NCI-H226 (cell line): ENCODE data around the gene VASP.

ENCODE experiments used
- DNase-seq: peaks from one replicate; pipeline ENCODE4 v3.0.0-alpha.2; 2015

Gene VASP

GRCh38 chr19:45506989-45507871, at the start of gene VASP:
TSS of gene VASP (plus strand) at chr19:45507479. CDS start at chr19:45507772, 293 bp downstream.
- peak; percentile 92 for DNase-seq

DNA sequence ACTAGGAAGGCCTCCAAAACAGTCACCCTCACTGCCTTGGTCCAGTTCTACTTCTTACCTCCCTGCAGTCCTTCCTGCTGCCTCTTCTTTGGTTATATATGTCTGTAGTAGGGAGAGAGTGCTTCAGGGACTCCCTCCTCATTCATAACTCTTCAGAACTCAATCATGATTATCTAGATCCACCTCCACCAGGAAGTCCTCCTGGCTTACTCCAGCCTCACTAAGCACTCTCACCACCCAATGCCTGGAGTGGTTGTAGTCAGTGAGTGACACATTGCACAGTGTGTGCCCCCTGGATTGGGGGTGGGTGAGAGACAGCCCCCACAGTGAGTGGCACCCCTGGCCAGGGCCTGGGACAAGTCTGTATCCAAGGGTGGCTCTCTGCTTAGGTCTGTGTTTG, 49.5 kb upstream of the VASP start:
- no peak for DNase-seq

GRCh38 chr19:45460807-45461347, 46.4 kb upstream of the VASP start:
- DNase-seq = no peak

- no peak for DNase-seq
These were observed 45.1 kb upstream of the VASP start for GRCh38 chr19:45462174-45462573.

DNA sequence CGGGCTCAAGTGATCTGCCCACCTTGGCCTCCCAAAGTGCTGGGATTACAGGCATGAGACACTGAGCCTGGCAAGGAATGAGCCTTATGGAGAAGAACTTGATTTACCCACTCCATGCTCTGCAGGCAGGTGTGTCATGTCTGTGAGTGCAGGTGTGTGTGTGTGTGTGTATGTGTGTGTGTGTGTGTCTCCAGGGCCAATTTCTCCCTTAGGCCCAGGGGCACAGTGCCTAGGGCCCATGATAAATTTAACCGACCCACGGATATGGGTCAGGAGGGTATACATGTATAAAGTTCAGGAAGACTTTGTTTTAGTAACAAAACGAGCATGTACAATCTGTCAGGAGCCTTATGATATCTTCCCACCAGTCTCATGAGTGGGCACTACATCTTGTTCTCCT, 44.0 kb upstream of the VASP start:
- no peak for DNase-seq

GRCh38 chr19:45464274-45464673, 43.0 kb upstream of the VASP start:
- DNase-seq = no peak

- no peak for DNase-seq
These were observed 42.3 kb upstream of the VASP start for GRCh38 chr19:45464852-45465441.

DNA sequence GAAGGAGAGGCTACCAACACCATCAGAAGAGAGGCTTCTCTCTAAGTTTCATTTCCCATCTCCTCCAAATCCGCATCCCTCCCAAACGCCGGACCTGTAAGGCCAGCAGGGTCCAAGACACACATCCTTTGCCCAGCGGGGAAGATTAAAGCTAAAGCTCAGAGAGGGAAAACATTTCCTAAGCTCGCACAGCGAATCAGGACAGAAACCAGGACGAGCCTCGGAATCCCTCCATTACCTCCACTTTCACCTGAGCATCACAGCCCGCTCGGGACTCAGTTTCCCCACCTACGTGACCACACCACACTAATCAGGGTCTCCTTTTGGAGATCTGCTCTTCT, 40.2 kb upstream of the VASP start:
- DNase-seq = no peak

GRCh38 chr19:45467456-45468158, 39.7 kb upstream of the VASP start, which contains the start of gene FOSB:
TSS of gene FOSB (plus strand) at chr19:45467996. CDS start at chr19:45468587, 591 bp downstream.
- DNase-seq = peak; percentile 79

DNA sequence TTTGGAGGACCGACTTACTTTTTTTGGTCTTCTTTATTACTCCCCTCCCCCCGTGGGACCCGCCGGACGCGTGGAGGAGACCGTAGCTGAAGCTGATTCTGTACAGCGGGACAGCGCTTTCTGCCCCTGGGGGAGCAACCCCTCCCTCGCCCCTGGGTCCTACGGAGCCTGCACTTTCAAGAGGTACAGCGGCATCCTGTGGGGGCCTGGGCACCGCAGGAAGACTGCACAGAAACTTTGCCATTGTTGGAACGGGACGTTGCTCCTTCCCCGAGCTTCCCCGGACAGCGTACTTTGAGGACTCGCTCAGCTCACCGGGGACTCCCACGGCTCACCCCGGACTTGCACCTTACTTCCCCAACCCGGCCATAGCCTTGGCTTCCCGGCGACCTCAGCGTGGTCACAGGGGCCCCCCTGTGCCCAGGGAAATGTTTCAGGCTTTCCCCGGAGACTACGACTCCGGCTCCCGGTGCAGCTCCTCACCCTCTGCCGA, 39.1 kb upstream of the VASP start:
- no peak for DNase-seq

GRCh38 chr19:45468803-45469131, 38.5 kb upstream of the VASP start:
- DNase-seq = no peak

- peak; percentile 92 for DNase-seq
These were observed 37.9 kb upstream of the VASP start for GRCh38 chr19:45469132-45469944.

DNA sequence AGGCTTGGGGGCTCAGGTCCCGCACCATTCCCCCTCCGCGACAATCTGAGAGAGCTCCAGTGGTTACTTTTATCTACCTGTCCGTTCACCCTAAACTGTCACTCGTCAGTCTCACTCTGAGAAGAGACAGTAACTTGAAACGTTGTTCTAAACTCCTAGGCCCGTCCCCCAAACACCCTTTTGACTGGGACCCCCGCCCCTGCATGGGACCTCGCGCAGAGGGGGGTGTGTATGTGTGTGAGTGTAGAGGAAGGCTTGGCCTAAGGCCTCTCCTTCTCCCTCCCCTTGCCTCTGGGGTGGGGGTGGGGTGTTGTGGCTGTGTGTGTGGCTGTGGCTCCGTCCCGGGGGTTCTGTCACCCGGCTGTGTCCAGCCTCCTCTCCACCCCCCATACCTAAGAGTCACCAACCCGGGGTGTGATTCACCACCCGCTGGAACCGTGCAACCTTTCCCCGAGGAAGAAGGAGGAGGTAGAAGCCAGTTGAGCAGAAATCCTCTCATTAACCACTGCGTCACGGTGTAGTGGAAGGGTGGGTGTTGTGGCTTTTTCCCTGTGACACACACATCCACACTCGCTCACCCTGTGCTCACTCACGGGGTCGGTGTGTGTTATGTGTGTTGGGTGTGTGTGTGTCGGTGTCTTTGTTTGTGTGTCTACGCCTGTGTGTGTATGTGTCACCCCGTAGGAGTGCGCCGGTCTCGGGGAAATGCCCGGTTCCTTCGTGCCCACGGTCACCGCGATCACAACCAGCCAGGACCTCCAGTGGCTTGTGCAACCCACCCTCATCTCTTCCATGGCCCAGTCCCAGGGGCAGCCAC, 37.1 kb upstream of the VASP start:
- no peak for DNase-seq

DNA sequence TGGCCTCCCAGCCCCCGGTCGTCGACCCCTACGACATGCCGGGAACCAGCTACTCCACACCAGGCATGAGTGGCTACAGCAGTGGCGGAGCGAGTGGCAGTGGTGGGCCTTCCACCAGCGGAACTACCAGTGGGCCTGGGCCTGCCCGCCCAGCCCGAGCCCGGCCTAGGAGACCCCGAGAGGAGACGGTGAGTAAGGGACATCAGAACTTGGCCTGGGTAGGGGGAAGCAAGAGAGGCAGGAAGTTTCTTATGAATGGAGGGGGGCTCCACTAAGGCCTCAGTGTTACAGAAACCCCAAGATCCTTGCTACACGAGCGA, 36.6 kb upstream of the VASP start:
- DNase-seq = no peak

DNA sequence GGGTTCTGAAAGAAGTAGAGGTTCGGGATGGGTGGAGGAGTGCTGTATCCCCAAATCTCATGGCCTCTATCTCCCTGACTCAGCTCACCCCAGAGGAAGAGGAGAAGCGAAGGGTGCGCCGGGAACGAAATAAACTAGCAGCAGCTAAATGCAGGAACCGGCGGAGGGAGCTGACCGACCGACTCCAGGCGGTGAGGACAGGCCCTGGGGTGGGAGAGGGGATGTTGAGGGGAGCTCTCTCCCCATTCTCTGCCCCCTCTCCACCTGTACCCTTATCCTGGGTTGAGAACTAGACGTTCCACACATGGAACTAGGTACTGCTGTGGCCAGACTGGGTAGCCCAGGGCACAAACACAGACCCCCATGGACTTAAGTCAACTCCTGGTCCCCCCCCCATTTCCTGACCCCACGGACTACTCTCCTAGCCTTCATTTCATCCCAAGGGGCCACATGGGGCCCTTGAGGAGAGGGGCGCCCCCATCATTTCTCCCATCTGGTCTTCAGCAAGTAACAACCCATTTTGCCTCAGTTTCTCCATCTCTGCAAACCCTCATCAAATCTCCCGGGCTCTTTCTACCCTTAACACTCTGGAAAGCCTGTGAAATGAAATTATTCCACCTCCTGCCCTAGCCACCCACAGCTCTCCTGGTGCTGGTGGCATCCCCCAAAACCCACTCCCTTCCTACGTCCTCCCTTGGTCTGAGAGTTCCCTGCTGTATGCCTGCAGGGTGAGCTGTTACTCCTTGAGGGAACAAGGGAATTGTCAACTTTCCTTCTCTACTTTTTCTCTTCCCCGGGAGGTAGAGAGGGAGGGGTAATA, 36.0 kb upstream of the VASP start:
- no peak for DNase-seq

DNA sequence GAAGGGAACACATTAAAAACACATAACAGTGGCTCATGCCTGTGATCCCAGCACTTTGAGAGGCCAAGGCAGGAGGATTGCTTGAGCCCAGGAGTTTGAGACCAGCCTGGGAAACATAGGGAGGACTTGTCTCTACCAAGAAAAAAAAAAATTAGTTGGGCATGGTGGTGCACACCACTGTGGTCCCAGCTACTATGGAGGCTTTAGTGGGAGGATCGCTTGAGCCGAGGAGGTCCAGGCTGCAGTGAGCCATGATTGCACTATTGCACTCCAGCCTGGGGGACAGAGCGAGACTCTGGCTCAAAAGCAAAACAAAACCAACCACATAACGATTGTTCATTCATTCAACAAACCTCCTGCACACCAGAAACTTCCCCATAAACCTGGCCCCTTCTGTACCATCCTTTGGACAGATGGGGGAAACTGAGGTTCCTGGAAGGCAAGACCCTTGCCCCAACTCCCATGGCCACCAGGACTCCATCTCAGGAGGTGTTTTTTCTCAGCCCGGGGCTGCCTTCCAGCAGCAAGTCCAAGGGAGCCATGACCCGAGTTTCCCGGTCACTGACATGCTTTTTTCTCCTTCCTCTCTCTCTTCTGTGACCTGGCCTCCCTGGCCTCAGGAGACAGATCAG, 35.2 kb upstream of the VASP start:
- no peak for DNase-seq

GRCh38 chr19:45472563-45473366, 34.5 kb upstream of the VASP start:
- DNase-seq = no peak

DNA sequence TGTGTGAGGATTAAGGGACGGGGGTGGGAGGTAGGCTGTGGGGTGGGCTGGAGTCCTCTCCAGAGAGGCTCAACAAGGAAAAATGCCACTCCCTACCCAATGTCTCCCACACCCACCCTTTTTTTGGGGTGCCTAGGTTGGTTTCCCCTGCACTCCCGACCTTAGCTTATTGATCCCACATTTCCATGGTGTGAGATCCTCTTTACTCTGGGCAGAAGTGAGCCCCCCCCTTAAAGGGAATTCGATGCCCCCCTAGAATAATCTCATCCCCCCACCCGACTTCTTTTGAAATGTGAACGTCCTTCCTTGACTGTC, 34.0 kb upstream of the VASP start:
- no peak for DNase-seq

GRCh38 chr19:45473682-45474605, 33.3 kb upstream of the VASP start:
- no peak for DNase-seq
